Measurements from ENCODE around the gene LSR.

The LSR gene

GRCh38 chr19:35299523-35300338 is 50.9 kb downstream of the LSR start:
- H3K4me3 ChIP-seq (ENCODE audit: low read length in 2 of 2) = no peak overlapping the region

DNA sequence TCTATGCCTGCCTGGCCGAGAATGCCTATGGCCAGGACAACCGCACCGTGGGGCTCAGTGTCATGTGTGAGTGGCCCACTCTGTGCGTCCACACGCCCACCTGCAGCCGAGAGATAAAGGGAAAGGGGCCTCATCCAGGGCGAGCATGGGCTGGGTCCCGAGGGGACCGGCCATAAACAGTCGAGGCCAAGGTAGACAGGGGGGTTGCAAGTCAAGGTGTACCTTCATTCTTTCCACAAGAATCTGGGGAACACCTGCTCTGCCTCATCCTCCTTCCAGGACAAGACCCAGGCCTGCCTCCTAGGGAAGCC is 51.5 kb downstream of the LSR start:
- no peaks in the 10 kb centered on the region for H3K36me3 ChIP-seq (ENCODE audit: control insufficient read depth in 2 of 2, insufficient read depth in 2 of 2, low read length in 2 of 2)
- no peaks in the 10 kb centered on the region for H3K9me3 ChIP-seq (ENCODE audit: control insufficient read depth in 2 of 2, low read length in 2 of 2)
- peaks cover 2 to 37% of the 10 kb centered on the region in 2 donors for H3K27me3 ChIP-seq (ENCODE audit: control insufficient read depth in 1 of 2, insufficient read depth in 2 of 2, low read length in 2 of 2)
- H3K9ac ChIP-seq (ENCODE audit: low read length in 2 of 2) = no peak overlapping the region
- no peaks in the 10 kb centered on the region for H3K4me1 ChIP-seq (ENCODE audit: control insufficient read depth, insufficient read depth, low read length)
- H3K4me3 ChIP-seq (ENCODE audit: low read length in 2 of 2) = no peak overlapping the region
- no peak overlapping the region for H3K27ac ChIP-seq (ENCODE audit: low read length)

More at GRCh38 chr19:35299523-35300338, 50.9 kb downstream of the LSR start:
- H3K27ac ChIP-seq (ENCODE audit: low read length) = no peak overlapping the region
- H3K27me3 ChIP-seq (ENCODE audit: control insufficient read depth in 1 of 2, insufficient read depth in 2 of 2, low read length in 2 of 2) = peaks cover 2 to 36% of the 10 kb centered on the region in 2 donors
- H3K36me3 ChIP-seq (ENCODE audit: control insufficient read depth in 2 of 2, insufficient read depth in 2 of 2, low read length in 2 of 2) = no peaks in the 10 kb centered on the region
- no peaks in the 10 kb centered on the region for H3K4me1 ChIP-seq (ENCODE audit: control insufficient read depth, insufficient read depth, low read length)
- H3K9me3 ChIP-seq (ENCODE audit: control insufficient read depth in 2 of 2, low read length in 2 of 2) = no peaks in the 10 kb centered on the region
- H3K9ac ChIP-seq (ENCODE audit: low read length in 2 of 2) = no peak overlapping the region

DNA sequence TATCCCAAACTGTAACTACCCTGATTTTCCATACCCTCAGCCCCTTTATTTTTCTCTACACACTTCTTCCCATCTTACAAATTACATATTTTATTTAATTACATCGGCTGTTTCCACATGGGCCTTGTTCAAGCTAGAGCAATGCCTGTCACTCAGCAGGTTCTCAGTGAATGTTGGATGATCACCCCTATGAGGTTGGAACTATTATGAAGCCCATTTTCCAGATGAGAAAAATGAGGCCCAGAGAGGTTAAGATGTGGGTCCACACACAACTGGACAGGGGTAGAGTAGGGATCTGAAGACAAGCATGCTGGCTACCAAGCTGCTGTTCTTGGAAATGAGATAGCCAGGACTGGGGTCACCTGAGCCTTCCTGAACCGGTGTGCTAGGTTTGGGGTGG is 53.2 kb downstream of the LSR start:
- Histone ChIP-seq H3K4me1 (ENCODE audit: control insufficient read depth, insufficient read depth, low read length) (no peaks in the 10 kb centered on the region), H3K27me3 (ENCODE audit: control insufficient read depth in 1 of 2, insufficient read depth in 2 of 2, low read length in 2 of 2) (peaks cover 2 to 37% of the 10 kb centered on the region in 2 donors), H3K36me3 (ENCODE audit: control insufficient read depth in 2 of 2, insufficient read depth in 2 of 2, low read length in 2 of 2) (no peaks in the 10 kb centered on the region), H3K9me3 (ENCODE audit: control insufficient read depth in 2 of 2, low read length in 2 of 2) (no peaks in the 10 kb centered on the region), H3K4me3 (ENCODE audit: low read length in 2 of 2) (no peak overlapping the region), H3K9ac (ENCODE audit: low read length in 2 of 2) (no peak overlapping the region), H3K27ac (ENCODE audit: low read length) (no peak overlapping the region)

DNA sequence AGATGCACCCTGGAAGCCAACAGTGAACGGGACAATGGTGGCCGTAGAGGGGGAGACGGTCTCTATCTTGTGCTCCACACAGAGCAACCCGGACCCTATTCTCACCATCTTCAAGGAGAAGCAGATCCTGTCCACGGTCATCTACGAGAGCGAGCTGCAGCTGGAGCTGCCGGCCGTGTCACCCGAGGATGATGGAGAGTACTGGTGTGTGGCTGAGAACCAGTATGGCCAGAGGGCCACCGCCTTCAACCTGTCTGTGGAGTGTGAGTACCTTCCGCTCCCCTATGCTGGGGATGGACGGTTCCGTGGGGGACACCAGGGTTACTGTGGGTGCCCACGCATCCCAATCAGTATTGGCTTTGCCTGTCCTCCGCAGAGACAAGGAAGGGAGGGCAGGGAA is 53.6 kb downstream of the LSR start:
- H3K27me3 ChIP-seq (ENCODE audit: control insufficient read depth in 1 of 2, insufficient read depth in 2 of 2, low read length in 2 of 2) = peaks cover 2 to 32% of the 10 kb centered on the region in 2 donors
- no peak overlapping the region for H3K27ac ChIP-seq (ENCODE audit: low read length)
- no peaks in the 10 kb centered on the region for H3K4me1 ChIP-seq (ENCODE audit: control insufficient read depth, insufficient read depth, low read length)
- H3K9me3 ChIP-seq (ENCODE audit: control insufficient read depth in 2 of 2, low read length in 2 of 2) = no peaks in the 10 kb centered on the region
- H3K4me3 ChIP-seq (ENCODE audit: low read length in 2 of 2) = no peak overlapping the region
- H3K9ac ChIP-seq (ENCODE audit: low read length in 2 of 2) = no peak overlapping the region
- H3K36me3 ChIP-seq (ENCODE audit: control insufficient read depth in 2 of 2, insufficient read depth in 2 of 2, low read length in 2 of 2) = no peaks in the 10 kb centered on the region

DNA sequence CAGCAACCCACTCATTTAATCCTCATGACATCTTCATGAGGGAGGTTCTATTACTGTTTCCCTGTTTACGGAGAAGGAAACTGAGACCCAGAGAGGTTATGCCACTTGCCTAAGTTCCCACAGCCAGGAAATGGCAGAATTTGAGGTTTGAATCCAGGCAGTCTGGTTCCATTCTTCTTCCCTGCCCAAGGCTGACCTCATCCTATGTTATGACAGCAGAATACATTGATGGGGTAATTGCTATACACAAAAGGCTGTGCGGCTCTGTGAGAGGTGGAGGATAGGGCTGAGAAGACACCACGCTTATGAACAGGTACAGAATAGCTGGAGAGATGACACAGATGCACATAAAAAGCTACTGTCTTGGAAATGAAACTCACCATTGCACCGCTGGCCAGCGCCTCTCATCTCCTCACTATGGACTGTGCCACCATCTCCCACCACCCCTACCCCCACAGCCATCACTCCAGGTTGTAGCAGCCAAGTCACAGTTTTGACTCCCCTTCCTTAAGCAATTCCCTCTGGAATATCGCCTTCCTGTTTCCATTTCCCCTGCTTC is 54.6 kb downstream of the LSR start:
- Histone ChIP-seq H3K9me3 (ENCODE audit: control insufficient read depth in 2 of 2, low read length in 2 of 2) (no peaks in the 10 kb centered on the region), H3K4me3 (ENCODE audit: low read length in 2 of 2) (no peak overlapping the region), H3K4me1 (ENCODE audit: control insufficient read depth, insufficient read depth, low read length) (no peaks in the 10 kb centered on the region), H3K27me3 (ENCODE audit: control insufficient read depth in 1 of 2, insufficient read depth in 2 of 2, low read length in 2 of 2) (peaks cover 2 to 25% of the 10 kb centered on the region in 2 donors), H3K36me3 (ENCODE audit: control insufficient read depth in 2 of 2, insufficient read depth in 2 of 2, low read length in 2 of 2) (no peaks in the 10 kb centered on the region), H3K27ac (ENCODE audit: low read length) (no peak overlapping the region), H3K9ac (ENCODE audit: low read length in 2 of 2) (no peak overlapping the region)

GRCh38 chr19:35304036-35304435 is 55.2 kb downstream of the LSR start:
- no peak overlapping the region for H3K9ac ChIP-seq (ENCODE audit: low read length in 2 of 2)
- H3K27me3 ChIP-seq (ENCODE audit: control insufficient read depth in 1 of 2, insufficient read depth in 2 of 2, low read length in 2 of 2) = peaks cover 2 to 19% of the 10 kb centered on the region in 2 donors
- H3K4me3 ChIP-seq (ENCODE audit: low read length in 2 of 2) = no peak overlapping the region
- H3K36me3 ChIP-seq (ENCODE audit: control insufficient read depth in 2 of 2, insufficient read depth in 2 of 2, low read length in 2 of 2) = no peaks in the 10 kb centered on the region
- H3K9me3 ChIP-seq (ENCODE audit: control insufficient read depth in 2 of 2, low read length in 2 of 2) = no peaks in the 10 kb centered on the region
- no peaks in the 10 kb centered on the region for H3K4me1 ChIP-seq (ENCODE audit: control insufficient read depth, insufficient read depth, low read length)
- H3K27ac ChIP-seq (ENCODE audit: low read length) = no peak overlapping the region

- Histone ChIP-seq H3K36me3 (ENCODE audit: control insufficient read depth in 2 of 2, insufficient read depth in 2 of 2, low read length in 2 of 2) (no peaks in the 10 kb centered on the region), H3K27ac (ENCODE audit: low read length) (no peak overlapping the region), H3K4me3 (ENCODE audit: low read length in 2 of 2) (no peak overlapping the region), H3K27me3 (ENCODE audit: control insufficient read depth in 1 of 2, insufficient read depth in 2 of 2, low read length in 2 of 2) (peaks cover 2 to 21% of the 10 kb centered on the region in 2 donors), H3K4me1 (ENCODE audit: control insufficient read depth, insufficient read depth, low read length) (no peaks in the 10 kb centered on the region), H3K9ac (ENCODE audit: low read length in 2 of 2) (no peak overlapping the region), H3K9me3 (ENCODE audit: control insufficient read depth in 2 of 2, low read length in 2 of 2) (no peaks in the 10 kb centered on the region)
Measured at GRCh38 chr19:35305181-35305580, 56.4 kb downstream of the LSR start.

DNA sequence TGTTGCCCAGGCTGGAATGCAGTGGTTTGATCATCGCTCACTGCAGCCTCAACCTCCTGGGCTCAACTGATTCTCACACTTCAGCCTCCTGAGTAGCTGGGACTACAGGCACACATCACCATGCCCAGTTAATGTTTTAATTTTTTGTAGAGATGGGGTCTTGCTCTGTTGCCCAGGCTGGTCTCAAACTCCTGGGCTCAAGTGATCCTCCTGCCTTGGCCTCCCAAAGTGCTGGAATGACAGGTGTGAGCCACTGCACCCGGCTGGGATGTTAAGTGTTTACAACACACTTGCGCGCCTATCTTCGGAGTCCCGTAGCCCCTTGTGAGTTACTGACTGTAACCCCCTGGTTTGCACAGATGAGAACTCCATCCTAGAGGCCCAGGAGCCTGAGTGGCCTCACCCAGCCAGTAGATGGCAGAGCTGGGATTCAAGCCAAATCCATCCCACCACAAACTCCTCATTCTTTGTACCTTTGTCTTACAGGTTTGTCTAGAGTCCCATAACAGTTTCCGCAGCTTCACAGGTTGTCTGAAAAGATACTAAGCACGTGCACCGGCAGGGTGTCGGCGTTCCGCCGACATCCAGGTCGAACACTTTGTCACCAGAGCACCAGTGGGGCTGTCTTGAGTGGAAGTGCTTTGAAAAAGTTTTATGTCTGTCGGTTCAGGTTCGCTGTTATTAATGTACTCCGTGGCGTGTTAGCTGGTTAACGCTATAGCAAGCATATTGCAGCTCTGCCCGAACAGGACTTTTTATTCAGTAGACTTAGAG is 57.9 kb downstream of the LSR start:
- Histone ChIP-seq H3K9ac (ENCODE audit: low read length in 2 of 2) (no peak overlapping the region), H3K36me3 (ENCODE audit: control insufficient read depth in 2 of 2, insufficient read depth in 2 of 2, low read length in 2 of 2) (no peaks in the 10 kb centered on the region), H3K4me3 (ENCODE audit: low read length in 2 of 2) (no peak overlapping the region), H3K27ac (ENCODE audit: low read length) (no peak overlapping the region), H3K9me3 (ENCODE audit: control insufficient read depth in 2 of 2, low read length in 2 of 2) (no peaks in the 10 kb centered on the region), H3K4me1 (ENCODE audit: control insufficient read depth, insufficient read depth, low read length) (no peaks in the 10 kb centered on the region), H3K27me3 (ENCODE audit: control insufficient read depth in 1 of 2, insufficient read depth in 2 of 2, low read length in 2 of 2) (peaks cover 2 to 18% of the 10 kb centered on the region in 2 donors)

DNA sequence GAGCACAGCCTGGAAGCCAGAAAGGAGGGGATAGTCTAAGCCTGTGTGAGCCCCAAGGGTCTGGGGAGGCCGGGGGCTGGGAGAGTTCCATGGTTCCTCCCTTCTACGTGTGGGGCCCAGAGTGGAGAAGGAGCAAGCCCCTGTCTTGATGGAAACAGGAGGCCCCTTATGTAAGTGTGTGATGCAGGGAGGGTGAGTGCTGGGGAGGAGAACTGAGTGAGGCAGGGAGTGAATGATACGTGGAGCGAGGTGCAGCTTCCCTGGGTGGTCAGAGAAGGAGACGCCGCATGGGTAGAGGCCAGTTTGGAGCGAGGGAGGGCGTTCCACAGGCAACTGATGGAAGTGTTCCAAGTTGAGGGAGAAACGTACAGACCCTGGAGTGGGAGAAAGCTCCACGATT is 59.1 kb downstream of the LSR start:
- no peak overlapping the region for H3K9ac ChIP-seq (ENCODE audit: low read length in 2 of 2)
- H3K27me3 ChIP-seq (ENCODE audit: control insufficient read depth in 1 of 2, insufficient read depth in 2 of 2, low read length in 2 of 2) = peaks cover 3 to 14% of the 10 kb centered on the region in 2 donors
- no peaks in the 10 kb centered on the region for H3K36me3 ChIP-seq (ENCODE audit: control insufficient read depth in 2 of 2, insufficient read depth in 2 of 2, low read length in 2 of 2)
- H3K9me3 ChIP-seq (ENCODE audit: control insufficient read depth in 2 of 2, low read length in 2 of 2) = no peaks in the 10 kb centered on the region
- H3K4me1 ChIP-seq (ENCODE audit: control insufficient read depth, insufficient read depth, low read length) = no peaks in the 10 kb centered on the region
- no peak overlapping the region for H3K27ac ChIP-seq (ENCODE audit: low read length)
- H3K4me3 ChIP-seq (ENCODE audit: low read length in 2 of 2) = no peak overlapping the region

- Histone ChIP-seq H3K4me1 (ENCODE audit: control insufficient read depth, insufficient read depth, low read length) (no peaks in the 10 kb centered on the region), H3K27me3 (ENCODE audit: control insufficient read depth in 1 of 2, insufficient read depth in 2 of 2, low read length in 2 of 2) (peaks cover 3 to 12% of the 10 kb centered on the region in 2 donors), H3K9me3 (ENCODE audit: control insufficient read depth in 2 of 2, low read length in 2 of 2) (no peaks in the 10 kb centered on the region), H3K36me3 (ENCODE audit: control insufficient read depth in 2 of 2, insufficient read depth in 2 of 2, low read length in 2 of 2) (no peaks in the 10 kb centered on the region), H3K4me3 (ENCODE audit: low read length in 2 of 2) (no peak overlapping the region), H3K9ac (ENCODE audit: low read length in 2 of 2) (no peak overlapping the region), H3K27ac (ENCODE audit: low read length) (no peak overlapping the region)
Measured at GRCh38 chr19:35308910-35309309, 60.1 kb downstream of the LSR start.

Measured in stomach smooth muscle (tissue), 2 donors.